Stimulated activated CD4-positive, alpha-beta T cell treated with anti-CD3 and anti-CD28 coated beads, Interleukin-4, amount 100 ng/mL, for 24 hours (primary cell): ENCODE measurements around the gene CAPZB.
A peak's percentile ranks its signal among the peaks of the same experiment; 100 is the strongest.

Experiments
- DNase-seq: peaks from one replicate; pipeline ENCODE4 v3.0.0-alpha.2; 2020

Gene CAPZB

DNA sequence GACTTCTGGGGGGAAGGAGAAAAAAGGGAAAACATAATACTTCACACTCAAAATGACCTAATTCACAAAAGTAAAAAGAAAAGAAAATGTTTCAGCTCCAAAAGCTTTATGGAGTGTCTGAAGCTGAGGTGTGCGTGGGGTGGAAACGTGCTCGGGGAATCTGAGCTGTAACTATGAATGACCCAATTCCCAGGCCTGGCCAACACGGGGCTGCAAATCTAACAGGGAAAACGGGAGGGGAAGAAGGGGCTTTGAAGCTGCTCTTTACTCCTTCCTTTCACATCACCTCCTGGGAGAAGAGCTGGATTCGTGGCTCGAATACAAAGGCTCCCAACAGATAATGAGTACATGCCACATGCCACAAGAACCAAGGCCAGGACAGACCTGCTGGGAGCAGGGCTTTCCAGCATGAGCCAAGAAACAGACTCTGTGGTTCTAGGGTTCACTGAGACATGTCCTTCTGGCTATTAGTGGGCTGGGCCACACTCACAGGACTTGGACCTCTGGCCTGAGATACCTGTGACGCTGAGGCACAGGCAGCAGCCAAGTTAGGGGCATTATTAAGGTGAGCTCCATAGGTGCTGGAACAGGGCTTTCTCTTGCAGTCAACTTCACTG is 121.7 kb downstream of the CAPZB start:
- DNase-seq, result no peak

DNA sequence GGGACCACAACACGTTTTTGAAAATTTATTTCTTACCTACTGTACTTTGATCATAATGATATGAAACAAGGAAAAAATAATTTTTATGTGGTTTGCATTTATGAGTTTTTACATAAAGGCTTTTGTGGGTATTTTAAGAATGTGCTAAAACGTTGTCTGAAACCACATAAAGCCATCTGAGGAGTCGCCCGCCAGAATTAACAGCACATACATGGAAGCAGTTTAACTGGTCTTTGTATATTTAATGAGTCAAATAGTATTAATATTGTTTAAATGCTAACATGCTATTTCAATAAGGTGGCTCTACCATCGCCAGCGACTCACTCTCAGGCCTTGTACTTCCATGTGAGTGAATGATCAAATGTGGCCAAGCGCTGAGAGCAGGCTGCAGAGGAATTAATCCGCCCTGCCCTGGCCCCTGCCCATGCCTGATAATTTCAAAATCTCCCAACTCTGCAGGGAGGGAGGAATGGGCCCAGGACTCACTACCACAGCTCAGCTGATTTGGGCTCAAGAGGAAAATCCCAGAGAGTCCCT is 123.7 kb downstream of the CAPZB start:
- no peak for DNase-seq

GRCh38 chr1:19360843-19361610 is 124.3 kb downstream of the CAPZB start:
- DNase-seq, result no peak

GRCh38 chr1:19360432-19360831 is 124.9 kb downstream of the CAPZB start:
- DNase-seq, result no peak

DNA sequence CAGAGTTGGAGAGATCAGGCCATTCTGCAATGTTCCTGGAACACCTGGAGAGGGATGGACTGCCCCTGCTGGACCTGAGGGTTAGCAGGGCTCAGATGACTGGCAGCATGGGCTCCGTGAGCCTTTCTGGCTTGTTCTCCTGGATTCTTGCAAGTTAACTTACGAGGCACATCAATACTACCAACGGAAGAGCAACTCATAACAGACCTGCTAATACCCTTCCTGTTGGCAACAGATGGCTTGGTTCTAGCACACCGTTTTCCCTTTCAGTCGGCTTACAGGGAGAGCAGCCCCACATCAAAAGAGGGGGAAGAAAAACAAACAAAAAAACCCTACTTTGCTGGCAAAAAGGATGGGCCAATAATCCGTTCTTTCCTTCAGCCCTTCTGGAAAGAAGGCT is 125.3 kb downstream of the CAPZB start:
- no peak for DNase-seq

DNA sequence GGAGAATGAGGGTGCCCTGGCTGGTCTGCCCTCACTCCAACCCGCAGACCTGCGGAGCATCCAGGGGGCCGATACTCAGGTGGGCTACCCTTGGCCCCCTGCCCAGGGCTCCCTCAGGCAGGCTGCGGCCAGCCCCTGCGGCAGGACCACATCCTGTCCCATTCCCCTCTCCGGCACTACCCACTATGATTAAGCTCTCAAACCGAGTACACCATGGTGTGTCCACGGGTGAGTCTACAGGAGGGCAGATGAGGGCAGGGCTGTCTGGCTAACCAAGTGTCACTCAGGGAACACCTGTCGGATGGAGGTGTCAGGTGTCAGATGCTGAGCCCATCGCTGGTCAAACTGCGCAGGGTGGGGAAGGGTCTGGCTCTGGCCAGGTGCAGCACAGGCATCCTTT is 126.0 kb downstream of the CAPZB start:
- no peak for DNase-seq

DNA sequence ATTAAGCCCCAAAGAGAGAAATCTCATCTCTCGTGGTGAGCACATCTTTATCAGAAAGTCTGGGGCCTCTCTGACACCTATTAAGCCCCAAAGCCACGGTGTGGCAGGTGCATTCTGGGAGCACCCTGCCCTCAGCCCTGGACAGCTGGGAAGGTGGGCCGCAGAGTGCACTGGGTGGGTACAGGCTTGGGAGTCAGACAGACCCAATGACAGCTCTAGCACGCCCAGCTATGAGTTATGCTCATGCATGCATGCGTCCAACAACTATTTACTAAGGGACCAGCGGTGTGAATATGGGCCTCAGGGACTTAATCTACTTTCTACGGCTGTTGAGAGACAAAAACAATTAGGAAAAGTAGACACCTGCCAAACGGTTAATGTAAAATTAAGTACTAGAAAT is 126.6 kb downstream of the CAPZB start:
- no peak for DNase-seq

DNA sequence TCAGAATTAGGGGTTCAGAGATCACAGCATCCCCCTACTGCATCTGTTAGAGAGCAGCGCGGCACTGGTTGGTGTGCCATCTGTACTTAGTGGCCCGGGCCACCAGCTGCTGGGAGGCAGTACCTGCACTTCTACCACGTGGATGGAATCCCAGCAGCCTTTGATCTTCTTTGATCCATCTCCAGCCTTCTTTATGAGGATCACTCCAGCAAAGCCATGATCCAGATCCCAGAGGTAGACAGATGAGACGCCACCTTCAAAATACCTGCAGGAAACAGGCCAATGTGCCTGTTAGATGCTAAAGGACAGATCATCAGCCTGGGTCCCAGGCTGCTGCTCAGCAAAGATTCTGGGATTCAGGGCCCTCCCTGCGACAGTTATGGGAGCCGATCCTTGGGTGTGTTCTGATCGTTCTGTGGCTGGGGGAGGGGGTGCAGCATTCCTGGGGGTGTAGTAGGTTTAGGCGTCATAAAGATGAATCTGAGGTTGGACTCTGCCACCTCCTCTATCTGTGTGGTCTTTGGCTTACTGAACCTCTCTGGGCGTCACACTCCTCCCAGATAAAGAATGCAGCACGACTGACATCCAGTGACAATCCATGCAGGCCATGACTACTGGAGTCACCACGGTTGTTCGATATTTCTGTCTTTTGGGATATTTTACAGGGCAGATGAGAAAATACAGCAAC is 127.9 kb downstream of the CAPZB start:
- DNase-seq, result no peak

- no peak for DNase-seq
Measured at GRCh38 chr1:19356266-19356665, 129.1 kb downstream of the CAPZB start.

GRCh38 chr1:19354531-19354981 is 130.8 kb downstream of the CAPZB start:
- DNase-seq, result no peak

DNA sequence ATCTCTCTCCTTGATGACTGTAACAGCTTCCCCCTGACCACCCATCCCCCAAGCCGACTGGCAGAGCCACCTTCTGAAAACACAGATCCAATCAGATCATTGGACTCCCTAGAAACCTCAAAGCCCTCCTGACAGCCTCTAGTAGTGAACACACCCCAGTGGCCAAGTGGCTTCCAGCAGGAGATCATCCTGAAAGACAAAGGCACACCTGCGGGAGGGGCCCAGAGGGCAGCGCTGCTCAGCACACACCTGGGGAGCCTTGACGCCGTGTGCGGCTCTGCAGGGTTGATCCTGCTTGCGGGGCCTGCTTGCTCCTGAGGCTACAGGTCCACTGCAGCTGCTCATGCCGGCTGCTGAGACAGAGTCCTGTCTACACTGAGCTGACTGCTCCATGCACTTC is 131.7 kb downstream of the CAPZB start:
- no peak for DNase-seq

GRCh38 chr1:19352839-19353238 is 132.5 kb downstream of the CAPZB start:
- DNase-seq, result no peak

DNA sequence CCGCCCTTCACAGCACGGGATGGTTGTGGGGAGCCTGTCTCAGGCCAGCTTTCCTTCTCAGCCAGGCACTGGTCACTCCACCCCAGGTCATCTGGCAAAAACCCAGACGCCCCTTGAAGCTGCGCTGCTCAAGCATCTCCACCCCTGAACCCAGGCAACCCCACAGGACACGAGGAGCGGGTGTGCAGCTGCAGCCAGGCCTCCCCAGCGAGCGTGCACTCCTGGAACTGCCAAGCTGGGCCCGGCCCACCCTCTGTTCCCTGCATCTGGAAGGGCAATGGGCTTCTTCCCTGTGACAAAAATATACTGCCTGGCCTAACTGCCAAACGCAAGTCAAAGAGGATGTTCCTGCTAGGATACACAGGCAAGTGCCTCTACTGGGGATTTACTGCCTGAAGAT is 133.5 kb downstream of the CAPZB start:
- DNase-seq, result no peak

- DNase-seq, result no peak
Measured at GRCh38 chr1:19350566-19350965, 134.8 kb downstream of the CAPZB start.

GRCh38 chr1:19349999-19350398 is 135.3 kb downstream of the CAPZB start:
- DNase-seq, result no peak

DNA sequence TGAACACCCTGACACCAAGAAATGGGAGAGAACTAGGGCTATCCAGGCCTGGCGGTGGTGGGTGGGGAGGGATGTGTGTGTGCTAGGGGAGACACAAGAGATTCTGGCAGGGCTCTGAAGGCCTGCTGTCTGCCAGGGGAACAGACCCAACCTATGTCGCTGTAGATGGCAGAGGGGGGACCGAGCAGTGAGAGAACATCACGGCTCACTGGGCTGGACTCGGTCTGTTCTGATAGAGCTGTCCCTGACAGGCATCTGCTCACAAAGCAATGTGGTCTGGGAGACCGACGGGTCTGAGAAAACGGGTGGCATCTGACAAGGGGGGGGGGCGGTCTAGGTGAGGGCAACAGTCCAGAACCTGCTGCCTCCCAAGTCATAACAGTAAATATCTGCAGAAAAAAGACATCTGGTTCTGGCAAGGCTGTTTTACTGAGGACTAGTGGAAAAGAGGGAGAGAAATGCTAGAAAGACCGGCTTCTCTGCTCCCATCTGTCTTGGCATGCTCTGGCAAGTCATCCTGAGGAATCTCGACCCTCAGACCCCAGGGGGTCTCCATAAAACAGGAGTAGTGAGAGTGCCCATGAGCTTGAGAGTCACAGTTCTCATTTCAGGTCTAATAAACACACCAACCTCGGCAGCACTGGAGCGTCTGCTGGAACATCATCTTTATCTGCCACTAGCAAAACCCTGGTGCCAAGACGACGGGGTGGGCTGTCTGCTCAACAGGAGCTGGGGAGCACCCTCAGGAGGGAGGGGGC is 136.7 kb downstream of the CAPZB start:
- DNase-seq, result no peak

GRCh38 chr1:19347533-19348172 is 137.7 kb downstream of the CAPZB start:
- no peak for DNase-seq

DNA sequence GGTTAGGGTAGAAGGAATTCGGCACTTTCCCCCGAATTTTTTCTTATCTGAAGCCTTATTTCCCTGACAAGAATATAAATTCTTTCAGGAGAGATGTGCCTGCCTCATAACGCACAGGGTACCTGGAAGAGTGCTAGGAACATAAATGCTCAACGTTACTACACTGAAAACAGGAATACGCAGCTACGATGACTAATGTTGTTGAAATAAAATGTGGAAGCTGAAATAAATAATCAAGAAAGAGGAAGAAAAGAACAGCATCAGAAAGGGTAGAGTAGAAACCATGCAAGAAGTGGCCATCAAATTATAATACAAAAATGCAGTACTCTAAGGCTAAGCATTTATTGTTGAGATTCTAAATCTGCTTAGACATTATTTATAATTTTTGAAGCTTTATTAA is 139.3 kb downstream of the CAPZB start:
- DNase-seq, result no peak

DNA sequence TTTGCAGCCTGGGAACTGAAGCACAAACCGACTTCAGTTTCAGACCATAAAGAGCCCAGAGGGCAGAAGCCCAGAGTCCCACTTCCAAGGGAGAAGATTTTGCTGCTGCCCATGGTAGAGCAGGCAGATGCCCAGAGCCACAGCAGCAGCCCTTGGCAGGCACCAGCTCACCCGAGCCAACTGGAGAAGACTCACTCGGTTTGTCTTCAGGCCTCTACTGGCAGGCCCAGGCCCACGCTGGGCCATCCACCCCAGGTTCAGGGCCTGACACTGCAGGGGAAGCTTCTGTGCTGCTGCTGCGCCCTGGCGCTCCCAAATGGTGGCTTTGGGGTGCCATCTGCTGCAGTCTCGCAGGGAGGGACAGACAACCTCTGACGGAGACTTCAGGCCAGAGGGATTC is 139.9 kb downstream of the CAPZB start:
- no peak for DNase-seq

GRCh38 chr1:19344831-19345230 is 140.5 kb downstream of the CAPZB start:
- no peak for DNase-seq

DNA sequence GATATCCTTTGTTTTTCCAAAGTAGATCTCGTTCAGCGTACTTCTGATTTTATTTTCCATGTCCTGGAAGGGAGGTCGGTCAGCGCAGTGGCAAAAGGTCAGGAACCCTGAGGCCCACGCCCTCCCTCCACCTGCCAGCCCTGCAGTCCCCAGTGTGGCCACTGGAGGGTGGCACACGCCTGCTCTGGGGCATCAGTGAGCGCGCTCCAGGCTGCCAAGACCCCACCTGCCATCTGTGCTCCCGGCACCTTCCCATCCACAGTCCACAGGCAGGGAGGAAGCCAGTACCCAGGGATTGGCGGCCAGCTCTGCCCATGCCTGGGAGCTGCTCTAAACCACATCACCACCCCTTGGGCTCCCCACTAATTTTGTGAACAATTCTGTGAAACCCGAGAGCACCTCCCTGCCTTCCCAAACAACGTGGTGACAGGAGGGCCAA is 140.9 kb downstream of the CAPZB start:
- DNase-seq, result peak; percentile 47

GRCh38 chr1:19343617-19344350 is 141.6 kb downstream of the CAPZB start:
- DNase-seq, result no peak
